Subcutaneous adipose tissue (tissue), 4 donors: ENCODE data around the gene FAM222A. TPM values are rescaled to one million over a fixed set of nuclear protein-coding genes. Genes with fewer than 3 reads are reported as not detected.

Experiments
- total RNA-seq, 4 donors: library from RNA; depleted of rRNA; stranded (reverse); fragments of >200 nt; gene quantifications; one replicate each; pipeline ENCODE4 v1.1.0, GENCODE V29; 2016
- TF ChIP-seq, protein P1 (sequence below): fragments of 450-650 bp; IDR thresholded peaks from one replicate; pipeline ENCODE4 v1.5.1; 2016; ENCODE audit warnings: low read depth, mild to moderate bottlenecking, control low read depth, antibody characterized with exemption, moderate library complexity

Gene FAM222A
- total RNA-seq, 4 donors from 2014 or later = 0.49 to 0.75 TPM; not detected in 2

DNA sequence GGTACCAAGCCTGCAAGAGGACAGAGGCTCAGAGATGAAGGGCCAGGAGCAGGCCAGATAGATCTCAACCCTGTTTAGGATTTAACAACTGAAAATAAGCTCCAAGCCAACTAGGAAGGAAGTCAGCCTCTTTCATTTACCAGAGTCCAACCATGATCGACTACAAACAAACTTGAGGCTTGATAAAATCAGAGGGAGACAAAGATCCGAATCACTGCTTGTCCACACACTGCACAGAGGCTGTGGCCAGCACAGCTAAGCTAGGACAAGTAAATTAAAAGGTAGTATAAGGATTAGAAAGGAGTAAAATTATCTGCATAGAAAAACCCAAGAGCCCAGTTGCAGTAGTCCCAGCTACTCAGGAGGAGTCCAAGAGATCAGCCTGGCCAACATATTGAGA, 40.3 kb downstream of the FAM222A start:
- TF ChIP-seq, protein P1, sequence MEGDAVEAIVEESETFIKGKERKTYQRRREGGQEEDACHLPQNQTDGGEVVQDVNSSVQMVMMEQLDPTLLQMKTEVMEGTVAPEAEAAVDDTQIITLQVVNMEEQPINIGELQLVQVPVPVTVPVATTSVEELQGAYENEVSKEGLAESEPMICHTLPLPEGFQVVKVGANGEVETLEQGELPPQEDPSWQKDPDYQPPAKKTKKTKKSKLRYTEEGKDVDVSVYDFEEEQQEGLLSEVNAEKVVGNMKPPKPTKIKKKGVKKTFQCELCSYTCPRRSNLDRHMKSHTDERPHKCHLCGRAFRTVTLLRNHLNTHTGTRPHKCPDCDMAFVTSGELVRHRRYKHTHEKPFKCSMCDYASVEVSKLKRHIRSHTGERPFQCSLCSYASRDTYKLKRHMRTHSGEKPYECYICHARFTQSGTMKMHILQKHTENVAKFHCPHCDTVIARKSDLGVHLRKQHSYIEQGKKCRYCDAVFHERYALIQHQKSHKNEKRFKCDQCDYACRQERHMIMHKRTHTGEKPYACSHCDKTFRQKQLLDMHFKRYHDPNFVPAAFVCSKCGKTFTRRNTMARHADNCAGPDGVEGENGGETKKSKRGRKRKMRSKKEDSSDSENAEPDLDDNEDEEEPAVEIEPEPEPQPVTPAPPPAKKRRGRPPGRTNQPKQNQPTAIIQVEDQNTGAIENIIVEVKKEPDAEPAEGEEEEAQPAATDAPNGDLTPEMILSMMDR = no peak

DNA sequence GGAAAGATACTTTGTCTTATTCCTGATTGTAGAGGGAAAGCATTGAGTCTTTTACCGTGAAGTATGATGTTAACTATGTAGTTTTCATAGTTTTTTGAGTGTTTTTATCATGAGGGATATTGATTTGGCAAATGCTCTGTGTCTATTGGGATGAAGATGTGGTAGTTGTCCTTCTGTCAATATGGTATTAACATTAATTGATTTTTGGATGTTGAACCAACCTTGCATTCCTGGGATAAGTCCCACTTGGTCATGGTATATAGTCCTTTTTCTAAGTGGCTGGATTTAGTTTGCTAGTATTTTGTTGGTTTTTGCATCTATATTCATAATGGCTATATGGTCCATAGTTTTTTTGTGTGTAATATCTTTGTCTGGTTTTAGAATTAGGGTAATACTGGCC, 42.8 kb downstream of the FAM222A start:
- TF ChIP-seq, protein P1 = no peak

DNA sequence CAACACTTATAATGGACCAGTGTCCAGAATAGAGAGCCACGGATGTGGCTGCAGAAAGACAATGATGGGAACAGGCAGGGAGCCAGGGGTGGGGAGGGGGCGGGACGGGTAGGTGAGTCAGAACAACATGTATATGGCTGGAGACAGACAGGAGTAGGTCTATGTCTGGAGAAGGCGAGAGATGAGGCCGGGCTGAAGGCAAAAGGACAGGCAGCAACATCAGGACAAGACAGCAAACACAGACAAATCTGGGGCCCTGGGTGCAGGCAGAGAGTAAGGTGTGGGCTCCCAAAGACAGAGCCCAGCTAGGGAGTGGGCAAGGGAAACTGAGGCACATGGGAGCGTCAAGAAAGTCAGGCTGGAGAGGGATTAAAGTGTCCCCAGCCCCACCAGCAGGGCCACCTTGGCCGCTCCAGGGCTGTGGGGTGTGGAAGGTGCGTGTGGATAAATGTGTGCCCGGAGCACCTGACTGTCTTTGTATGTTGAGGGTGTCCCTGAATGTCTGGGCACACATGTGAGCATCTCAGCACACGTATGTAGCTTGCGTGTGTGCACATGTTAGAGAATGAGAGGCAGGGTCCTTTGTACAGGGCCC, 44.1 kb downstream of the FAM222A start:
- TF ChIP-seq, protein P1 = no peak

DNA sequence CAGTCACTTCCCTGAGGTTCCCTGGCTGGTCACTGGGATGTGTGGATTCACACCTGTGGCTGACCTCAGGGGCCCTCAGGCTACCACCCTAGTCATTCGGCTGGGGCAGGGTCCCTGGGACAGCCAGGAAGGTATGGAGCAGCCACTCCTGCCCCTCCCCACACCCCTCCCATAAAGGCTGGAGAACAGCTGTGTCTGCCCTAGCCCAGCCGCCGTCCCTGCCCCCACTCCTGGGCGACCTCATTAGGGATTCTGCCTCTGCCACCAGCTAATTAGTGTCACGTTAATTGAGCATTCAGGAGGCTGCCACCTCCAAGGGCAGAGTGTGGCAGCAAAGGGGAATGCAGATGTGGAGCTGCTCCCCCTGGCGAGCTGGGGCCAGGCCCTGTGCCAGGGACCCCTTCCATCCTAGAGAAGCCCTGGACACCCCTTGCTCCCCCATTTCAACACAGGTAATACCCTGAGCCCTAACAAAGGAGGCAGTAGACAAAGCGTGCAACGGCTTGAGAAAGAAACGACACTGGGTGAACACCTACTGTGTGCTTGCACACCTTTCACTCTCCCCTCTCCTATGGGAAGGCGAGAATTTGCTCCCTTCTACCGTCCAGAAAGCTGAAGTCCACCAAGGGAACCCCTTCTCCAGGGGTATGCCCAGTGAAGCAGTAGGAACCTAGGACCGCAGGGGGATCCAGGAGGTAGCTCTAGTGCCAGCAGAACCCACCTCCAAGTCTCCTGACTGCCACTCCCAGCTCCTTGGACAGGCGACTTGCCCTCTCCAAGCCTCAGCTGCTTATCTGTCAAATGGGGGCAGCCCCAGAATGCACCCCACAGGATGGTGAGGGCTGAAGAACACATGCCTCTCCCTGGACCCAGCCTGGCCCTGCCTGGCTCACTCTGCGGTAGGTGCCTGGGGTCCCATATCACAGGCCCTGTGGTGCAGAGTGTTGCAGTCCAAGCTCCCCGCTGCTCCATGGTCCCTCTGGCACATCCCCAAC, 45.1 kb downstream of the FAM222A start:
- TF ChIP-seq, protein P1 = no peak

DNA sequence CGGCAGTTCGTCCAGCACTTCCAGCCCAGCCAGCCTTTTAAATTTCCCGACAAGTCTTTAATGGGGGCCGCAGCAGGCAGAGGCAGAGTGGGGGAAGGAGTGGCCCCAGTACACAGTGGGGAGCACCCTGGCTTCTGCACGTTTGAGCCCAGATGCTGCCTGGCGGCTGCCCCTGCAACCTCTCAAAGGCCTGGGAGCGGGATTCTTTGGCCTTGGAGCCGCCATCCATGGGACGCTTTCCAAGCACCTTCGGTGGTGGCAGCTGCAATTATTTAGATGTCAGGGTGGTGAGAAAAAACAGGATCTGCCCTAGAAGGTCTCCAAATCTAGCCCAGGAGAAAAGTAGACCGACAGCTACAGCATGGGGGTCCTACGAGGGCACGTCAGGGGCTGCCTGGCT, 46.0 kb downstream of the FAM222A start:
- TF ChIP-seq, protein P1 = no peak

DNA sequence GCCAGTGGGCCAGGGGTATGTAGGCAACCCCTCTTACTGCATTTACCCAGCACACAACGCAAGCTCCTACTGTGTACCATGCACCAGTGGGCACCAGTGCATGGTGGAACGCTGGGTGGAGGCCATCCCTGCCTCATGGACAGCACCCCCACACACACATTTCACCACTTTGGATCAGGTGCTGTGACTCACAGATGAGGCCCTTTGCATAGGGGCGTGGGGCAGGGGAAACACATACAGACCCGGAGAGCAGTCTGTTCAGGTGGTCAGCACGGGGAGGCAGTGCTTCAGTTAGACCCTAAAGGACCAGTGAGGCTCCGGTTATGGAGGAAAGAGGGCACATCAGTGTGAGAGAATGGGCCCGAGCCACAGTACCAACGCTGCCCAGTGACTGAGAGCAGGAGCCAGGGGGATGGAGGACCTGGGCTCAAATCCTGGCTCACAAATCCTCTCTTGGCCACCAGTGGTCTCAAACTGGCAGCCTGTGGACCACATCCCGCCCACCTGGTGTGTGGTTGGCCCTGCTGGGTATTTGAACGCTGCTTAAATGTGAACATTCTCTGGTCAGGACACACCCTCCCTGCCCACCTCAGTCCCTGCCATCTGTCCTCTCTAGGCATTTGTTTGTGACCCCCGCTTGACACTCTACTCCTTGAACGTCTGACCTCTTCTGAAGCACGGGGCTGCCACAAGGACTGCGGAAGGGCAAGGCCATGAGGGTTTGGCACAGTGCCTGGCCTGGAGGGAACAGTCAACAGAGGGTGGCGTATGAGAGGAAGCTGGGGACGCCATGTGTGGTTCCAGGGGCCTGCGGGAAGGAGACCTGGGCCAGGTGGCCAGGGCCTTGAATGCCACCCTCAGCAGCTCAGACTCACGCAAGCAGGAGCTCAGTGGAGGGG, 46.7 kb downstream of the FAM222A start:
- TF ChIP-seq, protein P1 = no peak
